Chondrocyte (in vitro differentiated cells): ENCODE results near the gene TTC32. TPM values are rescaled to one million over a fixed set of nuclear protein-coding genes. Genes with fewer than 3 reads are reported as not detected.
"Not testable (repeated sequence)": the region's sequence is repeated elsewhere in the genome, so short reads cannot be mapped to it uniquely, and the experiment has no call there.

Experiments used
- DNase-seq: peaks from one replicate; pipeline ENCODE4 v3.0.0; 2021; ENCODE audit warnings: mixed read lengths, low spot score
- H3K27ac Mint-ChIP-seq: one replicate; pipeline ENCODE4 v1.8.0; 2021; ENCODE audit warnings: mild to moderate bottlenecking, moderate library complexity, mixed read lengths; ENCODE audit not compliant: unreplicated experiment
- H3K27me3 Mint-ChIP-seq: 2 replicates; pipeline ENCODE4 v1.8.0; 2021; ENCODE audit warnings: low read depth, mixed read lengths
- H3K36me3 Mint-ChIP-seq: 2 replicates; pipeline ENCODE4 v1.8.0; 2021; ENCODE audit warnings: low read depth, mixed read lengths
- H3K4me1 Mint-ChIP-seq: 2 replicates; pipeline ENCODE4 v1.8.0; 2021; ENCODE audit warnings: low read depth, mild to moderate bottlenecking, mixed read lengths
- H3K4me3 Mint-ChIP-seq: one replicate; pipeline ENCODE4 v1.8.0; 2021; ENCODE audit warnings: mild to moderate bottlenecking, moderate library complexity, mixed read lengths; ENCODE audit not compliant: unreplicated experiment
- H3K9me3 Mint-ChIP-seq: 2 replicates; pipeline ENCODE4 v1.8.0; 2021; ENCODE audit warnings: low read depth, mixed read lengths
- CTCF ChIP-seq: fragments of 200-600 bp; sonication (generic); IDR thresholded peaks from 2 replicates; pipeline ENCODE4 v1.5.0; 2021; ENCODE audit warnings: antibody characterized with exemption, mild to moderate bottlenecking, moderate library complexity
- total RNA-seq: library from RNA; stranded (reverse); gene quantifications from 3 replicates; pipeline ENCODE4 v1.2.1, GENCODE V29; 2021

Gene TTC32
- total RNA-seq, 1 donor from 2014 or later: 6.7 TPM

DNA sequence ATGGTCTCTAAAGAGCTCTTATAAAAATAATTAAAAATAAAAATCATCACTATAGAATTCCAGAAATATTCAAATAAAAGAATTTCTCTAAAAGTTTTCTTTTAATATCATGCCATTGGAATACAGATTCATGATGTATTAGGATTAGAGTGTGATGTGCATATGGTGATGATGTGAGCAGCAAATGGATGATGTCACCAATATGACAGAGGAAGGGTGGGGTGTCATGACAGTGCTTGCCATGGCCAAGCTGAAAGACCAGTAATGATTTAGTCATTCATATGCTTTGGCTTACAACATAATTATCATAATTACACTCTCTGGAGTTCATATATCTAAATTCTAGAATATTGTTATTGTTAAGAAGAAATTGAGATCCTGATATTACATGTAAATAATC lies 27.4 kb upstream of the TTC32 start:
- peaks cover 30% of the 10 kb centered on the region for H3K36me3 Mint-ChIP-seq
- no peaks in the 10 kb centered on the region for H3K27me3 Mint-ChIP-seq
- DNase-seq: no peak
- TF ChIP-seq CTCF: no peak
- no peak overlapping the region for H3K27ac Mint-ChIP-seq
- H3K4me3 Mint-ChIP-seq: no peak overlapping the region
- peaks cover 16% of the 10 kb centered on the region for H3K4me1 Mint-ChIP-seq
- peaks cover 13% of the 10 kb centered on the region for H3K9me3 Mint-ChIP-seq

GRCh38 chr2:19927816-19928215 lies 26.0 kb upstream of the TTC32 start:
- H3K4me3 Mint-ChIP-seq, H3K27me3 Mint-ChIP-seq, H3K4me1 Mint-ChIP-seq, DNase-seq, H3K27ac Mint-ChIP-seq: not testable (repeated sequence)
- peaks cover 30% of the 10 kb centered on the region for H3K36me3 Mint-ChIP-seq
- peaks cover 13% of the 10 kb centered on the region for H3K9me3 Mint-ChIP-seq

GRCh38 chr2:19924526-19924925 lies 22.7 kb upstream of the TTC32 start:
- not testable (repeated sequence) for DNase-seq, H3K27me3 Mint-ChIP-seq, H3K4me1 Mint-ChIP-seq, H3K27ac Mint-ChIP-seq, H3K4me3 Mint-ChIP-seq
- peaks cover 35% of the 10 kb centered on the region for H3K36me3 Mint-ChIP-seq
- peaks cover 17% of the 10 kb centered on the region for H3K9me3 Mint-ChIP-seq

GRCh38 chr2:19922188-19922587 lies 20.4 kb upstream of the TTC32 start:
- Mint-ChIP-seq H3K36me3 (peaks cover 27% of the 10 kb centered on the region), H3K9me3 (peaks cover 11% of the 10 kb centered on the region)
- not testable (repeated sequence) for H3K27me3 Mint-ChIP-seq, H3K27ac Mint-ChIP-seq, H3K4me1 Mint-ChIP-seq, H3K4me3 Mint-ChIP-seq, DNase-seq

GRCh38 chr2:19916385-19916950 lies 14.7 kb upstream of the TTC32 start:
- Mint-ChIP-seq H3K36me3 (peaks cover 16% of the 10 kb centered on the region), H3K27ac (no peak overlapping the region), H3K4me1 (peaks cover 13% of the 10 kb centered on the region), H3K4me3 (no peak overlapping the region), H3K9me3 (peaks cover 9% of the 10 kb centered on the region), H3K27me3 (no peaks in the 10 kb centered on the region)
- no peak for DNase-seq
- no peak for TF ChIP-seq CTCF

GRCh38 chr2:19914266-19914975 lies 12.6 kb upstream of the TTC32 start:
- H3K4me1 Mint-ChIP-seq: peaks cover 26% of the 10 kb centered on the region
- no peak overlapping the region for H3K27ac Mint-ChIP-seq
- no peaks in the 10 kb centered on the region for H3K27me3 Mint-ChIP-seq
- peaks cover 4% of the 10 kb centered on the region for H3K9me3 Mint-ChIP-seq
- H3K4me3 Mint-ChIP-seq: no peak overlapping the region
- no peak for DNase-seq
- H3K36me3 Mint-ChIP-seq: peaks cover 11% of the 10 kb centered on the region
- no peak for TF ChIP-seq CTCF
